GM12865 (cell line): ENCODE measurements around the gene OAS3.

Experiments
- DNase-seq: peaks from one replicate; pipeline ENCODE4 v3.0.0; 2010; ENCODE audit warnings: low read depth
- H3K4me3 ChIP-seq: 2 replicates; pipeline ENCODE4 v1.5.1; 2011; ENCODE audit warnings: mild to moderate bottlenecking, low read depth, low read length, control low read depth
- TF ChIP-seq, protein P1 (sequence below): IDR thresholded peaks from 2 replicates; pipeline ENCODE4 v1.5.1; 2011; ENCODE audit warnings: low read length, control low read depth, low read depth, inconsistent platforms; ENCODE audit not compliant: insufficient read depth; ENCODE audit errors: missing control alignments

The OAS3 gene

GRCh38 chr12:112936264-112936663 lies 2.0 kb upstream of the OAS3 start:
- no peak overlapping the region for H3K4me3 ChIP-seq
- TF ChIP-seq, protein P1, sequence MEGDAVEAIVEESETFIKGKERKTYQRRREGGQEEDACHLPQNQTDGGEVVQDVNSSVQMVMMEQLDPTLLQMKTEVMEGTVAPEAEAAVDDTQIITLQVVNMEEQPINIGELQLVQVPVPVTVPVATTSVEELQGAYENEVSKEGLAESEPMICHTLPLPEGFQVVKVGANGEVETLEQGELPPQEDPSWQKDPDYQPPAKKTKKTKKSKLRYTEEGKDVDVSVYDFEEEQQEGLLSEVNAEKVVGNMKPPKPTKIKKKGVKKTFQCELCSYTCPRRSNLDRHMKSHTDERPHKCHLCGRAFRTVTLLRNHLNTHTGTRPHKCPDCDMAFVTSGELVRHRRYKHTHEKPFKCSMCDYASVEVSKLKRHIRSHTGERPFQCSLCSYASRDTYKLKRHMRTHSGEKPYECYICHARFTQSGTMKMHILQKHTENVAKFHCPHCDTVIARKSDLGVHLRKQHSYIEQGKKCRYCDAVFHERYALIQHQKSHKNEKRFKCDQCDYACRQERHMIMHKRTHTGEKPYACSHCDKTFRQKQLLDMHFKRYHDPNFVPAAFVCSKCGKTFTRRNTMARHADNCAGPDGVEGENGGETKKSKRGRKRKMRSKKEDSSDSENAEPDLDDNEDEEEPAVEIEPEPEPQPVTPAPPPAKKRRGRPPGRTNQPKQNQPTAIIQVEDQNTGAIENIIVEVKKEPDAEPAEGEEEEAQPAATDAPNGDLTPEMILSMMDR: no peak
- DNase-seq: no peak

GRCh38 chr12:112936927-112937326 lies 1.3 kb upstream of the OAS3 start:
- no peak overlapping the region for H3K4me3 ChIP-seq
- TF ChIP-seq, protein P1: no peak
- no peak for DNase-seq

DNA sequence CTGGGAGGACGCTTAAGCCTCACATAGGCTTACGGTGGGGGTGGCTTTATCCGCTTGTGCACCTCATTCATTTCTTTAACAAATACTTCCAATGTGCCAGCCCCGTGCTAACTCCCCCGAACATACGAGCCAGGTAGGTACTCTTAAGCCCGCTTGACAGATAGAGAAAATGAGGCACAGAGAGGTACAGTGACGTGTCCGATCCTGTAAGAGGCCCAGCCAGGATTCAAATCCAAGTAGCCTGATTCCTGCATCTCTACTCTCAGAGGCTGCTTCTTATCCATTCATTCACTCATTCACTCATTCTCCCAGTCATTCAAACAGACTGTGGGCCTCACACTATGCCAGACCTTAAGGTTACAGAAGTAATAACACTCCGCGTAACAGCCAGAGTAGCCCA lies 477 bp downstream of the OAS3 start:
- peak overlapping the region; percentile 91 for H3K4me3 ChIP-seq
- no peak for DNase-seq
- TF ChIP-seq, protein P1: no peak

- peak overlapping the region; percentile 91 for H3K4me3 ChIP-seq
- TF ChIP-seq, protein P1: no peak
- peak; percentile 47 for DNase-seq
Observed at GRCh38 chr12:112939761-112940381, 1.6 kb downstream of the OAS3 start.

GRCh38 chr12:112941528-112942335 lies 3.5 kb downstream of the OAS3 start:
- H3K4me3 ChIP-seq: no peak overlapping the region
- DNase-seq: no peak
- TF ChIP-seq, protein P1: no peak

DNA sequence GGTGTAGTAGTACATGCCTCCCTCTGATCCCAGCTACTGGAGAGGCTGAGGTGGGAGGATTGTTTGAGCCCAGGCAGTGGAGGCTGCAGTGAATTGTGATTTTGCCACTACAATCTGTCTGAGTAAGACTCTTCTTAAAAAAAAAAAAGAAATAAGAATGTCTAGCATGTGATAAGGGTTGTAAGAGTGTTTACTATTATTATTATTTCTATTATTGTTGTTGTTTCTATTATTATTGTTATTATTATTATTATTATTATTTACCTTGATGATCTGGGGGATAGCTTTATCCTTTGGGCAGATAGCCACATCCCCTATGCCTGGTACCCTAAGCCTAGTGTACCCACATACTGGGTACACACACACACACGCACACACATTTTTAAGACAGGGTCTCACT lies 4.3 kb downstream of the OAS3 start:
- TF ChIP-seq, protein P1: no peak
- no peak overlapping the region for H3K4me3 ChIP-seq
- DNase-seq: no peak
